Measurements from ENCODE around the gene NCKAP5.
"Not testable (repeated sequence)": the region's sequence is repeated elsewhere in the genome, so short reads cannot be mapped to it uniquely, and the experiment has no call there.

The NCKAP5 gene

GRCh38 chr2:132875193-132875592 is 693.1 kb downstream of the NCKAP5 start:
- no peak for DNase-seq (ENCODE audit: low spot score)

- no peak for DNase-seq (ENCODE audit: low spot score)
These were observed 694.5 kb downstream of the NCKAP5 start for GRCh38 chr2:132873738-132874137.

DNA sequence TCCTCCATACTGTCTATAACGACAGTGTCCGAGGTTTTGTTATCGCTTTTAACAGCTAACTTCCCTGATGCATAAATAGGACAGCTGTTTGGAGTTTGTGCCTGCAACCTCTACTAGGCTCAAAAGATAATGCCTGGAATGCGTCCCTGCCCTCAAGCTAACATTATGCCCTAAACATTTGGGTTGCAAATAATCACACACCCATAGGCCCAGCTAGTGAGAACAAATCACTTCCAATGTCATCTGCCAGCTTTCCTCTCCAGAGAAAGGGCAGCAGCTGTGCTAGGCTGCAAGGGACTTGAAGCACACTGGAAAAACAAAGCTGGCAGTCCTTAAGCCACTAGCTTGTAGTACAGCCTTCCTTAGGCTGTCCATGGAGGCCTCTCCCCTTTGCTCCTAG is 696.4 kb downstream of the NCKAP5 start:
- no peak for DNase-seq (ENCODE audit: low spot score)

GRCh38 chr2:132863961-132864360 is 704.3 kb downstream of the NCKAP5 start:
- DNase-seq (ENCODE audit: low spot score): no peak

DNA sequence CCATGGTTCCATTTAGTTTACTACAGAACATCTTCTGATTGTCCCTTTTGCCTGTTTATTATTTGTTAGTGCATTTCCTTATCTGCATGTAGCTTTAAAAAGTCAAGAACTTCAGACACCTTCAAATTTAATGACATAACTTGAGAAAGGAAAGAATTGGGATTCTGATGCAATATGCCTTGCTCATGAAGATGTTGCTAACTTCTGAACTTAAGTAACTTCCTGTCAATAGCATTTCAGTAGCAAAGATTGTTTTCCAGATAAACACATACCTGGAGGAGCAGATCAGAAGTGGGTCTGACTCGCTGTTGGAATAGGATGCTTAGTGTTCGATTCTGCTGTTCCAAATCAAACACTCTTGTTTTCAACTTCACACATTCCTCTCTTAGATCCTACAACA is 708.0 kb downstream of the NCKAP5 start:
- no peak for DNase-seq (ENCODE audit: low spot score)

GRCh38 chr2:132859590-132859989 is 708.7 kb downstream of the NCKAP5 start:
- no peak for DNase-seq (ENCODE audit: low spot score)

DNA sequence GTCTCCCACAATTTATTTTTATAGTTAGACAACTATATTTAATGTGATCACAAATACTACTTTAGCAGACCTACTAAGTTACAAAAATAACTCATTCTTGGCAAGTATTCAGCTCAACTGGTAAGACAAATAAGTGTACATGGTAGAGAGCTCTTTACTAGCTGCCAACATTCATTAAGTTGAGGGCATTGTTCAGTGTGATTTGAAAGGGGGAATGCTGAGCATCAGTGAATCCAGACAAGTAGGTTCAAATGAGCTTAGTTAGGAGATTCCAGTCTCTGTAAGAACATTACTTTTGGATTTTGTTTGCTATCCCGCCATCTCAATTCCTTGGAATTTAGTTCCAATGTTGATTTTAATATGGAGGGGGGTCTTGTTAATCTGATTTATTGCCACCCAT is 710.9 kb downstream of the NCKAP5 start:
- DNase-seq (ENCODE audit: low spot score): no peak

GRCh38 chr2:132850688-132851087 is 717.6 kb downstream of the NCKAP5 start:
- DNase-seq (ENCODE audit: low spot score): no peak

GRCh38 chr2:132849118-132849517 is 719.1 kb downstream of the NCKAP5 start:
- DNase-seq (ENCODE audit: low spot score): no peak

GRCh38 chr2:132845339-132845738 is 722.9 kb downstream of the NCKAP5 start:
- DNase-seq (ENCODE audit: low spot score): no peak

DNA sequence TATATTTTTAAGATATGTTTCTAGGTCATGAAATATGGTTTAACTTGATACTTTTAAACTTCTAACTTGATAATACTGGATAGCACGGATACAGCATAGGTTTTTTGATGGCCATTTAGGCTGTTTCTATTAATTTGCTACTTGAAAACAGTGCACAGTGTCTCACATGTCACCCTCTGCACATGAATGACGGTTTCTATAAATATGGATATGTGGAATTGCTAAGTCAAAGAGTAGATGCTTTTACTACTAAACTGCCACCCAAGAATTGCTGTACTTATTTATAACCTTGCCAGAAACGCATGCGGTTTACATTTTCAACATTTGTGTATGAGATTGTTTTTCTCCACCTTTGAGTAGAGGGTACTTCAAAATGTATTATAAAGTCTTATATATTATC is 723.7 kb downstream of the NCKAP5 start:
- DNase-seq (ENCODE audit: low spot score): no peak

DNA sequence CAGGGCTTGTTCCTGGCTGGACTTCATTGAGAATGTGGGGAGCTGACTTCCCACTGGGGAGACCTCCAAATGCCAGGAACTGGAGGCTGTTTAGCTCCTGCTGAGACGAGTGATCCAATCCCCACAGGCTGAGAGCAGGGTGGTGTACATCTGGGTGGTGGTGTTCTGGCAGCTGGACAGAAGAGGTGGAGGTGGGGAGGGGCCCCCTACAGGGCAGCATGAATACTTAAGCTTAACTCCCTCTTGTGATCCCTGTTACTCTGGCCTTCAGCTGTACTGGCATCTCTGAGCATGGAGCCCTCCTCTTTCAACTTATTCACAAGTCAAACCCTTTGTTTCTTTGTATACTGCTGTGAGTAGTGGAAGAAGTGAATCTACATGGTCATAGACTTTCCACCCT is 730.5 kb downstream of the NCKAP5 start:
- no peak for DNase-seq (ENCODE audit: low spot score)

GRCh38 chr2:132830321-132830827 is 737.9 kb downstream of the NCKAP5 start:
- DNase-seq (ENCODE audit: low spot score): no peak

- DNase-seq (ENCODE audit: low spot score): no peak
These were observed 742.7 kb downstream of the NCKAP5 start for GRCh38 chr2:132825601-132826000.

- no peak for DNase-seq (ENCODE audit: low spot score)
These were observed 743.5 kb downstream of the NCKAP5 start for GRCh38 chr2:132824716-132825115.

DNA sequence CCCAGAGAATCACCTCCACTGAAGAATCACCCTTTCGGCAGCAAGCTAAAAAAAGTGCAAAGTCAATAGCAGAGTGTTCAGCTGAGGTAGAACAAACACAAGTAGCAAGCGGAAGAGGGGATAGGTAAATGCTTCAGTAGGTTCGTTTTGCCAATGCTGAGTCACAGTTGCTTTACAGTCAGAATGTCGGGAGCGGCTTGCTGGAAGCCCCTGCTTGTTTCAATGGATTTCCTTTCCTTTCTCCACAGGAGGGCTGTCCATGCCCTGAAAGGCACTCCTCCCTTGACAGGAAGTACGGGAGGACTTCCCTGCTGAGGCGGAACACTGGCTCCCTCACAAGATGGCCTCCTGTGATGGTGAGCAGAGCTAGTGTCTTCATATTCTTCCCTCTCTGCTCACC is 752.0 kb downstream of the NCKAP5 start:
- DNase-seq (ENCODE audit: low spot score): no peak

- no peak for DNase-seq (ENCODE audit: low spot score)
These were observed 752.7 kb downstream of the NCKAP5 start for GRCh38 chr2:132815516-132815915.

DNA sequence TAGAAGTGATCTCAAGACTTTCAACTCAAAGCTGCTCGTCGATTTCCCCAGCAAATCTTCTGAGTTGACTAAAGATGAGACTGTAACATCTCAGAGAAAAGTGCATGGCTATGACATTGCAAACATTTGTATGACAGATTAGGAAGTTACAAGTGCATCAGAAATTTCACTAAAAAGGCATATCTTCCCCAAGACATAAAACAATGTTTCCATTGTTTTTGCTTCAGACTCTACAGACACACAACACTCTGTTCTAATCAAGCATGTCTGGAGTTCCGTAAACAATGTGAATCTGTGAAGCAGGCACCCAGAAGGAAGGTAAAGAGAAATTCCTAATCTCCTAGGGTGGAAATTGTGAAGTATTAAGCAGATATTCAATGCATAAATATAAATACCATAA is 753.6 kb downstream of the NCKAP5 start:
- no peak for DNase-seq (ENCODE audit: low spot score)

- no peak for DNase-seq (ENCODE audit: low spot score)
These were observed 754.8 kb downstream of the NCKAP5 start for GRCh38 chr2:132813422-132813821.

DNA sequence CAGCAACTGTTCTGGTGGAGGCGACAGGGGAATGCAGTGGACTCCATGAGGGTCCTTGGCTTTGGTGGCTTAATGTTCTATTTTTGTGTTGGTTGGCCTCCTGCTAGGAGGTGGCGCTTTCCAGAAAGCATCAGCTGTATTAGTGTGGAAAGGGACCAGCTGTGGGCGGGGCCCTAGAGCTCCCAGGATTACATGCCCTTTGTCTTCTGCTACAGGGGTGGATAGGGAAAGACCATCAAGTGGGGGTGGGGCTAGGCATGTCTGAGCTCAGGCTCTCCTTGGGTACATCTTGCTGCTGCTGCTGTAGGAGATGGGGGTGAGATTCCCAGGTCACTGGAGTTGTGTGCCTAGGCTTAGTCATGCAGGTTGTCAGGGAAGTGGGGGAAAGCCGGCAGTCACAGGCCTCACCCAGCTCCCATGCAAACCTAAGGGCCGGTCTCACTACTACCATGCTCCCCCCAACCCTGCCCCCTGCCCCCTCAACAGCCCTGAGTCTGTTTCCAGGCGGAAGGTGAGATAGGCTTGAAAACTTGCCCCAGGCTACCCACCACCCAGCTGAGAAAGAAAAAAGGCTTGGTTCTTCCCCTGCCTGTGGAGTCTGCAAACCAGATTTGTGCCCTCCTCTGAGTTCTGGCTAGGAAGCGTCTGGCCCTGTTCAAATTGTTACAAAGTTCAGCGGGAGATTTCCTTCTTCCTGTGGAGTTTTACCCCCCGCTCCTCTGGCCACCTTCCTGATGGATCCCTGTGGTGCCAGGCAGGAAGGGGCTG is 756.9 kb downstream of the NCKAP5 start:
- no peak for DNase-seq (ENCODE audit: low spot score)

DNA sequence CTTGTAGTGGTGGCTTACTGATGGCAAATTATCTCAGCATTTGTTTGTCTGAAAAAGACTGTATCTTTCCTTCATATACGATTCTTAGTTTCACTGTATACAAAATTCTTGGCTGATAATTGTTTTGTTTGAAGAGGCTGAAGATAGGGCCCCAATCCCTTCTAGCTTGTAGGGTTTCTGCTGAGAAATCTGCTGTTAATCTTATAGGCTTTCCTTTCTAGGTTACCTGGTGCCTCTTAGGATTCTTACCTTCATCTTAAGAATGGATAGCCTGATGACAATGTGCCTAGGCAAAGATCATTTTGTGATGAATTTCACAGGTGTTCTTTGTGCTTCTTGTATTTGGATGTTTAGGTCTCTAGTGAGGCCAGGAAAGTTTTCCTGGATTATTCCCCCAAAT is 758.3 kb downstream of the NCKAP5 start:
- not testable (repeated sequence) for DNase-seq (ENCODE audit: low spot score)

GRCh38 chr2:132804051-132804450 is 764.2 kb downstream of the NCKAP5 start:
- DNase-seq (ENCODE audit: low spot score): no peak

DNA sequence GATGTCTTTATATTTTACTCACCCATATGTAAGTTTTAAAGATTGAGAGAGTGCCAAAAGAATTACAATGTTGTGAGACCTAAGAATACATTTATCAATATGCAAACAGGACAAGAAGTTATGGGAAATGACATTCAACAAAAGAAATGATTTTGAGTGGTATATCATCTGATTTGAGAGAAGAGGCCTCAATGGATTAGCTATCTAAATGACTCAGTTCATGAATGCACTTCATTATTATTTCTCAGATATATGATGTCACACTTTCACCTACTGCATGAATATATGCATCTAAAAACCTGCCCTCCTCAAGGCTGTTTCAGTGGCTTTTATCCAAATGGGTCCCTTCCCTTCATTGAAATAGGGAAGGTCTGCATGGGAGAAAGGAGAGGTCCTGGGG is 769.9 kb downstream of the NCKAP5 start:
- no peak for DNase-seq (ENCODE audit: low spot score)

- DNase-seq (ENCODE audit: low spot score): no peak
These were observed 770.7 kb downstream of the NCKAP5 start for GRCh38 chr2:132797556-132797955.
